ENCODE data around the gene KLF6.

KLF6 gene

DNA sequence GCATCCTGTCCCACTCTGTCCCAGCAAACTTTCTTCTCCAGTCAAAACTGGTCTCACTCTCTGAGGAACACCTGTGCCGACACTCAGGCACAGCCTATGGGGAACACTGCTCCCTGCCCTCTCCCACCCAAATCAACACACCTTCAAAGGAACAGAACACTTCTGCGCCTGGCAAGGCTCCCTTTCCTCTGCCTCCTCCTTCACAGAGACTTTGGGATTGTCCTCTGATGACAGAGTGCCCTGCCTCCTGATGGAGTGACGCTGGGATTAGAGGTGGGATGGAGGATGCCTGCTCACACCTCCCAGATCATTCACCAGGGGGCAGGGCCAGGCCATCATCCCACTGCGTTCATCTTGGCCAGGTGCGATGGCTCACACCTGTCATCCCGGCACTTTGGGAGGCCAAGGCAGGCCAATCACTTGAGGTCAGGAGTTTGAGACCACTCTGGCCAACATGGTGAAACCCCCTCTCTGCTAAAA is 26.5 kb downstream of the KLF6 start:
- no peak for DNase-seq
- TF ChIP-seq GATA1 (IDR thresholded peaks at IDR 0.05; ENCODE audit: low read depth, low read length), result no peak

- no peak for DNase-seq
- TF ChIP-seq POLR2A (IDR thresholded peaks at IDR 0.05; ENCODE audit: low read length), result no peak
- no peak for TF ChIP-seq GATA1 (IDR thresholded peaks at IDR 0.05; ENCODE audit: low read depth, low read length)
Measured at GRCh38 chr10:3757638-3758490, 27.1 kb downstream of the KLF6 start.

DNA sequence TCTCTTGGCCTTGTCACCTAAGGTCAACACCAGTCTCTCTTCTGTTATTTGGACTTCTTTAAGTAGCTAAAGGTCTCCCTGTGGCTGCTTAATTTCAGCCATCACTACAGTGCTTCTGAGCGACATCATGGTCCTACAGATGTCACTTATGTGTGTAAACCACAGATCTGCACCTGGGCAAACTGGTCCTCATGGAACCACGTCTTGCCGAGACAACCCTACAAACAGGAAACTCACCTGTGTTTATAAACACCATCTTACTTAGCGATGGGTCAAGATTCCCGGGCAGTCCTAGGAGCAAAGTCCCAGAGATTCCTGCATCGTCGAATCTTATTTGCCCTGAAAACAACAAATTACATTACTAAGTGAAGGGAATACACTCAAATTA is 27.8 kb downstream of the KLF6 start:
- DNase-seq, result no peak
- no peak for TF ChIP-seq GATA1 (IDR thresholded peaks at IDR 0.05; ENCODE audit: low read depth, low read length)
- TF ChIP-seq POLR2A (IDR thresholded peaks at IDR 0.05; ENCODE audit: low read length), result no peak

DNA sequence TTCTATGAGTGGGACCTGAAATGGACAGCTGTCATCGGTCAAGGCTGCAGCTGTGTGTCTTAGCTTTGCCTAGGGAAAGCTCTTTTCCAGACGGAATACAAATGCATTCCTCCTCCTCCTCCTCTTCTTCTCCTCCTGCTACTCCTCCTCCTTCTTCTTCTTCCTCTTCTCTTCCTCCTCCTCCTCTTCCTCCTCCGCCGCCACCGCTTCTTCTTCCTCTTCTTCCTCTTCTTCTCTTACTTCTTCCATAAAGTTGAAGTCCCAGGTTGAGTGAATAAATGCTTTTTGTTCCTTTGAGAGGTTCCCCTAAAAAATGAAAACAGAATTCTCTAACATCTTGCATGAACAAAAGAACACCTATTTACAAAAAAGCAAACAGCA is 28.7 kb downstream of the KLF6 start:
- no peak for DNase-seq
- TF ChIP-seq POLR2A (IDR thresholded peaks at IDR 0.05; ENCODE audit: low read length) (no peak), GATA1 (IDR thresholded peaks at IDR 0.05; ENCODE audit: low read depth, low read length) (no peak)

- DNase-seq, result peak in 1 of 2 experiments; percentile 26
- no peak for TF ChIP-seq POLR2A (IDR thresholded peaks at IDR 0.05; ENCODE audit: low read length)
- no peak for TF ChIP-seq GATA1 (IDR thresholded peaks at IDR 0.05; ENCODE audit: low read depth, low read length)
Measured at GRCh38 chr10:3755440-3756359, 29.3 kb downstream of the KLF6 start.

GRCh38 chr10:3754727-3755439 is 30.1 kb downstream of the KLF6 start:
- TF ChIP-seq GATA1 (IDR thresholded peaks at IDR 0.05; ENCODE audit: low read depth, low read length), result no peak
- peak in 1 of 2 experiments; percentile 40 for DNase-seq

- DNase-seq, result no peak
- TF ChIP-seq GATA1 (IDR thresholded peaks at IDR 0.05; ENCODE audit: low read depth, low read length) (no peak), POLR2A (IDR thresholded peaks at IDR 0.05; ENCODE audit: low read length) (no peak)
Measured at GRCh38 chr10:3750854-3751253, 34.2 kb downstream of the KLF6 start.

- TF ChIP-seq POLR2A (IDR thresholded peaks at IDR 0.05; ENCODE audit: low read length) (no peak), GATA1 (IDR thresholded peaks at IDR 0.05; ENCODE audit: low read depth, low read length) (no peak)
- no peak for DNase-seq
Measured at GRCh38 chr10:3750006-3750816, 34.8 kb downstream of the KLF6 start.

- no peak for DNase-seq
- TF ChIP-seq POLR2A (IDR thresholded peaks at IDR 0.05; ENCODE audit: low read length), result no peak
- TF ChIP-seq GATA1 (IDR thresholded peaks at IDR 0.05; ENCODE audit: low read depth, low read length), result no peak
Measured at GRCh38 chr10:3749600-3749999, 35.4 kb downstream of the KLF6 start.

- DNase-seq, result no peak
- TF ChIP-seq POLR2A (IDR thresholded peaks at IDR 0.05; ENCODE audit: low read length) (no peak), GATA1 (IDR thresholded peaks at IDR 0.05; ENCODE audit: low read depth, low read length) (no peak)
Measured at GRCh38 chr10:3749011-3749410, 36.0 kb downstream of the KLF6 start.

DNA sequence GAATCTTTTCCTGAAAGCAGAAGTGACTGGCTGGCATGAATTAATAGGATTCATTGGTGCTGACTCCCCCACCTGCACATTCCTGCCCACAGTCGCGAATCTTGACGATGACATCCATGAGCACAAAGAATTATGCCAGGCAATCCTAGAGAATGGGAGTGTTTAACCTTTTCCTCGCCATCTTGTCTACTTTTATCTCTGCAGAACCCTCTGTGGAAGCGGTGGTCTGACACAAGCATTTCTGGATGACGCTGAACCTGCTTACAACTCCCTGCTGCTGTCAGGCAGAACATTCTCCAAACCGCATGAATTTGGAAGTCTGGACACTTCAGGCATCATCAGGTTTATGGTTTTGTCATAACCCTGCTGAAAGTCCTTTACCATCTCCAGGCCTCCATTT is 36.5 kb downstream of the KLF6 start:
- TF ChIP-seq GATA1 (IDR thresholded peaks at IDR 0.05; ENCODE audit: low read depth, low read length), result no peak
- TF ChIP-seq POLR2A (IDR thresholded peaks at IDR 0.05; ENCODE audit: low read length), result no peak
- DNase-seq, result no peak

DNA sequence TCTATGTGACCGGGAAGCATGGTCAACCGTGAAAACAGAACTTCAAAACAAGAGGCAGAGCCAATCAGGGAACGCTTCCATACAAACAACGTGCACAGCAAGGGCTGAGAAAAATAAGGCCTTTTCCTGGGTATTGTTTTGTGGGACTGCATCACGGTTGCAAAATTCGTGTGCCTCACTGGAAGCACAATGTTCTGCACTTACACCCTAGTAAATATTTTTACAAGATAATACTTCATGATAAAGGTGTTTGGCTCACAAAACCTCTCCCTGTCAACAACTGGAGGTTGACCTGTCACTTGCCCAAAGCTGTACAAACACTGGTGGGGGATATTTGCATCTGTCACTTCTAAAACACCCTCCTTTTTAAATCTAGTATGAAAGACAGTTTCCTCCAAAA is 37.0 kb downstream of the KLF6 start:
- TF ChIP-seq POLR2A (IDR thresholded peaks at IDR 0.05; ENCODE audit: low read length) (no peak), GATA1 (IDR thresholded peaks at IDR 0.05; ENCODE audit: low read depth, low read length) (no peak)
- DNase-seq, result no peak

Data from erythroblast (primary cell).